ENCODE data around the gene SPRTN.

Gene SPRTN

GRCh38 chr1:231351816-231352215 is 13.7 kb downstream of the SPRTN start:
- H3K9me3 ChIP-seq (ENCODE audit: control insufficient read depth, insufficient read depth, low read length) = no peaks in the 10 kb centered on the region
- H3K4me1 ChIP-seq (ENCODE audit: insufficient read depth, low read length) = no peaks in the 10 kb centered on the region
- no peak overlapping the region for H3K9ac ChIP-seq (ENCODE audit: low read depth, low read length)
- H3K36me3 ChIP-seq (ENCODE audit: insufficient read depth, low read length) = peaks cover 7% of the 10 kb centered on the region

GRCh38 chr1:231353086-231353485 is 15.0 kb downstream of the SPRTN start:
- H3K9ac ChIP-seq (ENCODE audit: low read depth, low read length) = no peak overlapping the region
- H3K4me1 ChIP-seq (ENCODE audit: insufficient read depth, low read length) = no peaks in the 10 kb centered on the region
- peaks cover 7% of the 10 kb centered on the region for H3K36me3 ChIP-seq (ENCODE audit: insufficient read depth, low read length)
- H3K9me3 ChIP-seq (ENCODE audit: control insufficient read depth, insufficient read depth, low read length) = no peaks in the 10 kb centered on the region

- peaks cover 7% of the 10 kb centered on the region for H3K36me3 ChIP-seq (ENCODE audit: insufficient read depth, low read length)
Observed at GRCh38 chr1:231354330-231355020, 16.4 kb downstream of the SPRTN start.

GRCh38 chr1:231355171-231355570 is 17.1 kb downstream of the SPRTN start:
- H3K9ac ChIP-seq (ENCODE audit: low read depth, low read length) = no peak overlapping the region
- H3K36me3 ChIP-seq (ENCODE audit: insufficient read depth, low read length) = peaks cover 7% of the 10 kb centered on the region; the same call in 1 of the 2 replicates
- H3K9me3 ChIP-seq (ENCODE audit: control insufficient read depth, insufficient read depth, low read length) = no peaks in the 10 kb centered on the region
- no peaks in the 10 kb centered on the region for H3K4me1 ChIP-seq (ENCODE audit: insufficient read depth, low read length)

More at GRCh38 chr1:231354330-231355020, 16.4 kb downstream of the SPRTN start:
- Histone ChIP-seq H3K9me3 (ENCODE audit: control insufficient read depth, insufficient read depth, low read length) (no peaks in the 10 kb centered on the region), H3K4me1 (ENCODE audit: insufficient read depth, low read length) (no peaks in the 10 kb centered on the region), H3K9ac (ENCODE audit: low read depth, low read length) (no peak overlapping the region)

- no peak overlapping the region for H3K9ac ChIP-seq (ENCODE audit: low read depth, low read length)
- H3K36me3 ChIP-seq (ENCODE audit: insufficient read depth, low read length) = peaks cover 4% of the 10 kb centered on the region; the same call in 1 of the 2 replicates
- H3K9me3 ChIP-seq (ENCODE audit: control insufficient read depth, insufficient read depth, low read length) = no peaks in the 10 kb centered on the region
- no peaks in the 10 kb centered on the region for H3K4me1 ChIP-seq (ENCODE audit: insufficient read depth, low read length)
Observed at GRCh38 chr1:231357187-231357772, 19.2 kb downstream of the SPRTN start.

GRCh38 chr1:231357831-231358354 is 19.8 kb downstream of the SPRTN start:
- Histone ChIP-seq H3K9ac (ENCODE audit: low read depth, low read length) (no peak overlapping the region), H3K4me1 (ENCODE audit: insufficient read depth, low read length) (no peaks in the 10 kb centered on the region), H3K36me3 (ENCODE audit: insufficient read depth, low read length) (peaks cover 3% of the 10 kb centered on the region; the same call in 1 of the 2 replicates), H3K9me3 (ENCODE audit: control insufficient read depth, insufficient read depth, low read length) (no peaks in the 10 kb centered on the region)

- H3K9ac ChIP-seq (ENCODE audit: low read depth, low read length) = no peak overlapping the region
- no peaks in the 10 kb centered on the region for H3K9me3 ChIP-seq (ENCODE audit: control insufficient read depth, insufficient read depth, low read length)
- no peaks in the 10 kb centered on the region for H3K36me3 ChIP-seq (ENCODE audit: insufficient read depth, low read length)
- H3K4me1 ChIP-seq (ENCODE audit: insufficient read depth, low read length) = no peaks in the 10 kb centered on the region
Observed at GRCh38 chr1:231359113-231359512, 21.0 kb downstream of the SPRTN start.

- no peaks in the 10 kb centered on the region for H3K36me3 ChIP-seq (ENCODE audit: insufficient read depth, low read length)
- no peak overlapping the region for H3K9ac ChIP-seq (ENCODE audit: low read depth, low read length)
- no peaks in the 10 kb centered on the region for H3K4me1 ChIP-seq (ENCODE audit: insufficient read depth, low read length)
- no peaks in the 10 kb centered on the region for H3K9me3 ChIP-seq (ENCODE audit: control insufficient read depth, insufficient read depth, low read length)
Observed at GRCh38 chr1:231362325-231362724, 24.2 kb downstream of the SPRTN start.

- no peaks in the 10 kb centered on the region for H3K36me3 ChIP-seq (ENCODE audit: insufficient read depth, low read length)
- H3K4me1 ChIP-seq (ENCODE audit: insufficient read depth, low read length) = no peaks in the 10 kb centered on the region
- H3K9ac ChIP-seq (ENCODE audit: low read depth, low read length) = no peak overlapping the region
- H3K9me3 ChIP-seq (ENCODE audit: control insufficient read depth, insufficient read depth, low read length) = no peaks in the 10 kb centered on the region
Observed at GRCh38 chr1:231363624-231364023, 25.5 kb downstream of the SPRTN start.

- H3K36me3 ChIP-seq (ENCODE audit: insufficient read depth, low read length) = no peaks in the 10 kb centered on the region
- no peaks in the 10 kb centered on the region for H3K9me3 ChIP-seq (ENCODE audit: control insufficient read depth, insufficient read depth, low read length)
- no peak overlapping the region for H3K9ac ChIP-seq (ENCODE audit: low read depth, low read length)
- H3K4me1 ChIP-seq (ENCODE audit: insufficient read depth, low read length) = no peaks in the 10 kb centered on the region
Observed at GRCh38 chr1:231364192-231364591, 26.1 kb downstream of the SPRTN start.

- Histone ChIP-seq H3K4me1 (ENCODE audit: insufficient read depth, low read length) (no peaks in the 10 kb centered on the region), H3K9ac (ENCODE audit: low read depth, low read length) (no peak overlapping the region), H3K36me3 (ENCODE audit: insufficient read depth, low read length) (no peaks in the 10 kb centered on the region)
Observed at GRCh38 chr1:231369282-231369681, 31.2 kb downstream of the SPRTN start.

GRCh38 chr1:231372501-231372900 is 34.4 kb downstream of the SPRTN start:
- no peak overlapping the region for H3K9ac ChIP-seq (ENCODE audit: low read depth, low read length)
- no peaks in the 10 kb centered on the region for H3K9me3 ChIP-seq (ENCODE audit: control insufficient read depth, insufficient read depth, low read length)
- H3K36me3 ChIP-seq (ENCODE audit: insufficient read depth, low read length) = no peaks in the 10 kb centered on the region
- peaks cover 4% of the 10 kb centered on the region; the same call in 1 of the 2 replicates for H3K4me1 ChIP-seq (ENCODE audit: insufficient read depth, low read length)

More at GRCh38 chr1:231369282-231369681, 31.2 kb downstream of the SPRTN start:
- no peaks in the 10 kb centered on the region for H3K9me3 ChIP-seq (ENCODE audit: control insufficient read depth, insufficient read depth, low read length)

GRCh38 chr1:231374394-231374793 is 36.3 kb downstream of the SPRTN start:
- Histone ChIP-seq H3K4me1 (ENCODE audit: insufficient read depth, low read length) (peaks cover 4% of the 10 kb centered on the region; the same call in 1 of the 2 replicates), H3K9ac (ENCODE audit: low read depth, low read length) (no peak overlapping the region), H3K36me3 (ENCODE audit: insufficient read depth, low read length) (no peaks in the 10 kb centered on the region), H3K9me3 (ENCODE audit: control insufficient read depth, insufficient read depth, low read length) (no peaks in the 10 kb centered on the region)

GRCh38 chr1:231376101-231376500 is 38.0 kb downstream of the SPRTN start:
- no peaks in the 10 kb centered on the region for H3K36me3 ChIP-seq (ENCODE audit: insufficient read depth, low read length)
- H3K9ac ChIP-seq (ENCODE audit: low read depth, low read length) = no peak overlapping the region
- H3K9me3 ChIP-seq (ENCODE audit: control insufficient read depth, insufficient read depth, low read length) = no peaks in the 10 kb centered on the region
- H3K4me1 ChIP-seq (ENCODE audit: insufficient read depth, low read length) = peaks cover 4% of the 10 kb centered on the region; the same call in 1 of the 2 replicates
